Transverse colon (tissue), 4 donors: ENCODE data around the gene UMODL1. TPM values are rescaled to one million over a fixed set of nuclear protein-coding genes. Genes with fewer than 3 reads are reported as not detected.

Experiments
- DNase-seq: peaks from one replicate; pipeline ENCODE4 v3.0.0-alpha.2; 2019
- H3K27ac ChIP-seq, 4 donors: fragments of 200-600 bp; sonication (generic); 2 replicates each; pipeline ENCODE4 v1.5.1; 2016 to 2018; ENCODE audit warnings: inconsistent platforms in 4 of 4
- H3K27me3 ChIP-seq: fragments of 200-600 bp; sonication (generic); 2 replicates; pipeline ENCODE4 v1.5.1; 2017; ENCODE audit warnings: inconsistent platforms
- H3K36me3 ChIP-seq, 4 donors: fragments of 200-600 bp; sonication (generic); 2 replicates each; pipeline ENCODE4 v1.5.1; 2017 to 2019; ENCODE audit warnings: inconsistent platforms in 4 of 4
- H3K4me1 ChIP-seq, 4 donors: fragments of 200-600 bp; sonication (generic); 2 replicates each; pipeline ENCODE4 v1.5.1; 2017 to 2020; ENCODE audit warnings: inconsistent platforms in 4 of 4
- H3K4me3 ChIP-seq, 4 donors: fragments of 200-600 bp; sonication (generic); 1 replicate in 1 of 4; 2 replicates in 3 of 4; pipeline versions ENCODE4 v1.5.1 to v1.6.1; 2017 to 2019; ENCODE audit warnings: inconsistent platforms in 4 of 4
- H3K9me3 ChIP-seq, 2 donors: fragments of 200-600 bp; sonication (generic); 2 replicates each; pipeline ENCODE4 v1.5.1; 2017 to 2019; ENCODE audit warnings: inconsistent platforms in 2 of 2
- CTCF ChIP-seq, 5 experiments: fragments of 200-600 bp in 3 of 5; fragments of 450-650 bp in 2 of 5; sonication (generic) in 3 of 5; IDR thresholded peaks; 1 replicate in 2 of 5; 2 replicates in 3 of 5; pipeline ENCODE4 v1.5.1; 2016 to 2017; ENCODE audit warnings: antibody characterized with exemption in 5 of 5, inconsistent platforms in 3 of 5, mild to moderate bottlenecking in 2 of 5, moderate library complexity in 1 of 5
- EP300 ChIP-seq: sonication (generic); formaldehyde crosslinking; IDR thresholded peaks from one replicate; pipeline ENCODE4 v1.6.1; 2017; ENCODE audit warnings: antibody characterized with exemption, low read depth
- POLR2A ChIP-seq: fragments of 450-650 bp; IDR thresholded peaks from one replicate; pipeline ENCODE4 v1.6.1; 2016; ENCODE audit warnings: antibody characterized with exemption, mild to moderate bottlenecking, moderate library complexity
- POLR2AphosphoS5 ChIP-seq, 3 donors: sonication (generic); formaldehyde crosslinking; IDR thresholded peaks; one replicate each; pipeline ENCODE4 v1.6.1; 2016; ENCODE audit warnings: antibody characterized with exemption in 3 of 3
- WGBS, 2 donors: methylation state at CpG; one replicate each; pipeline ENCODE4 v1.1.5; 2018; ENCODE audit warnings: low coverage in 1 of 2; 5-methylcytosine and 5-hydroxymethylcytosine counted together
- in situ Hi-C, 4 donors: fragments of 200-750 bp; cut with MboI; loops; one replicate each; pipeline versions ENCODE4 v1.15.0 to v1.15.1; 2017; ENCODE audit warnings: low sequenced_read_pairs in 3 of 4, low pct_ligation_motif_present in 1 of 4, low pct_unique_long_range_greater_than_20kb in 1 of 4
- intact Hi-C: fragments of 100-400 bp; cut with DNase I; formaldehyde crosslinking; loops from one replicate; pipeline ENCODE4 v1.15.1; 2023; ENCODE audit warnings: low total_unique reads
- total RNA-seq, 4 donors: library from RNA; depleted of rRNA; stranded (reverse); fragments of >200 nt; gene quantifications; one replicate each; pipeline ENCODE4 v1.1.0, GENCODE V29; 2016

The UMODL1 gene
- total RNA-seq, 4 donors from 2014 or later: 0.16 to 3.2 (median 0.68) TPM; not detected in 1

GRCh38 chr21:42047821-42048613 lies 23.1 kb upstream of the UMODL1 start:
- in situ Hi-C loops: no loop called here
- H3K36me3 ChIP-seq: no peaks in the 10 kb centered on the region
- H3K9me3 ChIP-seq: no peaks in the 10 kb centered on the region
- H3K4me3 ChIP-seq: no peak overlapping the region
- no peak for TF ChIP-seq CTCF (IDR thresholded peaks at IDR 0.05)
- TF ChIP-seq POLR2AphosphoS5 (IDR thresholded peaks at IDR 0.05): peak in 2 of 3 donors; percentile 23 to 64
- TF ChIP-seq POLR2A: no peak
- peaks cover 0 to 6% (median 0%) of the 10 kb centered on the region in 4 donors for H3K4me1 ChIP-seq
- peak overlapping the region; percentile 34 to 57 (median 50) for H3K27ac ChIP-seq
- 66 to 75% methylated on average over 2 to 19 of the region's 19 CpGs for WGBS, 2 donors
- intact Hi-C loops: no loop called here
- no peak for DNase-seq
- no peaks in the 10 kb centered on the region for H3K27me3 ChIP-seq

GRCh38 chr21:42048870-42049577 lies 22.1 kb upstream of the UMODL1 start:
- 93 to 98% methylated on average over 5 to 10 of the region's 10 CpGs for WGBS, 2 donors
- TF ChIP-seq CTCF (IDR thresholded peaks at IDR 0.05) (no peak), EP300 (no peak), POLR2AphosphoS5 (IDR thresholded peaks at IDR 0.05) (no peak), POLR2A (no peak)
- in situ Hi-C loops (no loop called here), intact Hi-C loops (no loop called here)
- H3K9me3 ChIP-seq: no peaks in the 10 kb centered on the region
- H3K27ac ChIP-seq: peak overlapping the region in 3 of 4 donors; percentile 45 to 57 (median 56)
- H3K36me3 ChIP-seq: no peaks in the 10 kb centered on the region
- no peak overlapping the region for H3K4me3 ChIP-seq
- DNase-seq: no peak
- no peaks in the 10 kb centered on the region for H3K27me3 ChIP-seq
- H3K4me1 ChIP-seq: peaks cover 0 to 6% (median 0%) of the 10 kb centered on the region in 4 donors

GRCh38 chr21:42049578-42050430 lies 21.3 kb upstream of the UMODL1 start:
- TF ChIP-seq CTCF (IDR thresholded peaks at IDR 0.05) (no peak), EP300 (no peak), POLR2AphosphoS5 (IDR thresholded peaks at IDR 0.05) (no peak), POLR2A (no peak)
- no peak for DNase-seq
- in situ Hi-C loops: no loop called here
- Histone ChIP-seq H3K9me3 (no peaks in the 10 kb centered on the region), H3K27me3 (no peaks in the 10 kb centered on the region), H3K36me3 (no peaks in the 10 kb centered on the region), H3K4me3 (no peak overlapping the region), H3K4me1 (peaks cover 0 to 6% (median 0%) of the 10 kb centered on the region in 4 donors), H3K27ac (no peak overlapping the region)
- intact Hi-C loops: no loop called here
- WGBS, 2 donors: 80 to 89% methylated on average over 2 to 16 of the region's 16 CpGs

- no peak for TF ChIP-seq POLR2A
- no peak for TF ChIP-seq EP300
- TF ChIP-seq CTCF (IDR thresholded peaks at IDR 0.05): no peak
- no peak for TF ChIP-seq POLR2AphosphoS5 (IDR thresholded peaks at IDR 0.05)
- Histone ChIP-seq H3K27ac (no peak overlapping the region), H3K27me3 (no peaks in the 10 kb centered on the region), H3K4me3 (no peak overlapping the region), H3K9me3 (no peaks in the 10 kb centered on the region), H3K4me1 (peaks cover 0 to 17% (median 4%) of the 10 kb centered on the region in 4 donors), H3K36me3 (no peaks in the 10 kb centered on the region)
- DNase-seq: no peak
- 75 to 83% methylated on average over 2 to 9 of the region's 9 CpGs for WGBS, 2 donors
- in situ Hi-C loops (no loop called here), intact Hi-C loops (no loop called here)
These were observed 19.3 kb upstream of the UMODL1 start for GRCh38 chr21:42051788-42052187.
